SHP77 treated with DMSO at 0.1 percent for 48 hours (cell line): Measurements from ENCODE around the gene RGS7.
"Not testable (repeated sequence)": the region's sequence is repeated elsewhere in the genome, so short reads cannot be mapped to it uniquely, and the experiment has no call there.

Experiments
- DNase-seq: peaks from one replicate; lab custom pipeline; 2025; lab: John Stamatoyannopoulos, UW

The RGS7 gene

GRCh38 chr1:241139047-241139446 lies 218.0 kb downstream of the RGS7 start:
- no peak for DNase-seq

GRCh38 chr1:241138248-241138647 lies 218.8 kb downstream of the RGS7 start:
- DNase-seq: no peak

- DNase-seq: no peak
These were observed 220.6 kb downstream of the RGS7 start for GRCh38 chr1:241136389-241136788.

- DNase-seq: no peak
These were observed 225.3 kb downstream of the RGS7 start for GRCh38 chr1:241131636-241132194.

GRCh38 chr1:241130881-241131280 lies 226.1 kb downstream of the RGS7 start:
- DNase-seq: no peak

GRCh38 chr1:241129207-241129960 lies 227.6 kb downstream of the RGS7 start:
- no peak for DNase-seq

GRCh38 chr1:241125286-241125685 lies 231.7 kb downstream of the RGS7 start:
- no peak for DNase-seq

GRCh38 chr1:241118049-241118448 lies 239.0 kb downstream of the RGS7 start:
- DNase-seq: no peak

GRCh38 chr1:241115784-241116183 lies 241.2 kb downstream of the RGS7 start:
- no peak for DNase-seq

- DNase-seq: no peak
These were observed 242.2 kb downstream of the RGS7 start for GRCh38 chr1:241114699-241115233.

- DNase-seq: no peak
These were observed 243.4 kb downstream of the RGS7 start for GRCh38 chr1:241113557-241113956.

GRCh38 chr1:241109039-241109438 lies 248.0 kb downstream of the RGS7 start:
- DNase-seq: no peak

GRCh38 chr1:241105147-241105546 lies 251.9 kb downstream of the RGS7 start:
- no peak for DNase-seq

- DNase-seq: no peak
These were observed 254.3 kb downstream of the RGS7 start for GRCh38 chr1:241102664-241103063.

- DNase-seq: no peak
These were observed 255.4 kb downstream of the RGS7 start for GRCh38 chr1:241101622-241102021.

GRCh38 chr1:241097479-241097878 lies 259.5 kb downstream of the RGS7 start:
- DNase-seq: no peak

- no peak for DNase-seq
These were observed 260.0 kb downstream of the RGS7 start for GRCh38 chr1:241096982-241097381.

- DNase-seq: no peak
These were observed 261.2 kb downstream of the RGS7 start for GRCh38 chr1:241095847-241096246.

- DNase-seq: no peak
These were observed 266.2 kb downstream of the RGS7 start for GRCh38 chr1:241090798-241091197.

- DNase-seq: not testable (repeated sequence)
These were observed 267.9 kb downstream of the RGS7 start for GRCh38 chr1:241089066-241089465.

GRCh38 chr1:241088075-241088474 lies 268.9 kb downstream of the RGS7 start:
- not testable (repeated sequence) for DNase-seq

- DNase-seq: no peak
These were observed 270.3 kb downstream of the RGS7 start for GRCh38 chr1:241086686-241087085.

- no peak for DNase-seq
These were observed 273.7 kb downstream of the RGS7 start for GRCh38 chr1:241083285-241083684.

- DNase-seq: no peak
These were observed 275.5 kb downstream of the RGS7 start for GRCh38 chr1:241081473-241081872.
